ENCODE results near the gene TMEM144.
"Not testable (repeated sequence)": the region's sequence is repeated elsewhere in the genome, so short reads cannot be mapped to it uniquely, and the experiment has no call there.

Gene TMEM144

GRCh38 chr4:158238575-158238974 lies 28.3 kb downstream of the TMEM144 start:
- no peak for DNase-seq

- DNase-seq = no peak
These were observed 28.9 kb downstream of the TMEM144 start for GRCh38 chr4:158239196-158239595.

GRCh38 chr4:158243071-158243470 lies 32.8 kb downstream of the TMEM144 start:
- no peak for DNase-seq

- no peak for DNase-seq
These were observed 40.0 kb downstream of the TMEM144 start for GRCh38 chr4:158250321-158250720.

GRCh38 chr4:158253350-158253980 lies 43.2 kb downstream of the TMEM144 start:
- DNase-seq = peak; percentile 87

GRCh38 chr4:158254292-158254691 lies 44.0 kb downstream of the TMEM144 start:
- DNase-seq = no peak

GRCh38 chr4:158255727-158256324 lies 45.5 kb downstream of the TMEM144 start:
- DNase-seq = peak; percentile 74

- peak; percentile 74 for DNase-seq
These were observed 49.8 kb downstream of the TMEM144 start for GRCh38 chr4:158259955-158260575.

- no peak for DNase-seq
These were observed 51.2 kb downstream of the TMEM144 start for GRCh38 chr4:158261480-158261879.

GRCh38 chr4:158268553-158268952 lies 58.3 kb downstream of the TMEM144 start:
- DNase-seq = no peak

GRCh38 chr4:158274636-158275035 lies 64.3 kb downstream of the TMEM144 start:
- DNase-seq = no peak

- DNase-seq = no peak
These were observed 67.3 kb downstream of the TMEM144 start for GRCh38 chr4:158277558-158277957.

GRCh38 chr4:158279052-158279451 lies 68.8 kb downstream of the TMEM144 start:
- DNase-seq = not testable (repeated sequence)

GRCh38 chr4:158280856-158281255 lies 70.6 kb downstream of the TMEM144 start:
- no peak for DNase-seq

- DNase-seq = no peak
These were observed 72.0 kb downstream of the TMEM144 start for GRCh38 chr4:158282252-158282651.

- no peak for DNase-seq
These were observed 75.3 kb downstream of the TMEM144 start for GRCh38 chr4:158285429-158286216.

- no peak for DNase-seq
These were observed 80.6 kb downstream of the TMEM144 start for GRCh38 chr4:158290912-158291311.

GRCh38 chr4:158291334-158292055 lies 81.2 kb downstream of the TMEM144 start:
- no peak for DNase-seq

GRCh38 chr4:158292156-158292555 lies 81.9 kb downstream of the TMEM144 start:
- no peak for DNase-seq

- no peak for DNase-seq
These were observed 84.8 kb downstream of the TMEM144 start for GRCh38 chr4:158295053-158295452.

GRCh38 chr4:158297866-158298265 lies 87.6 kb downstream of the TMEM144 start:
- DNase-seq = no peak

- DNase-seq = no peak
These were observed 89.2 kb downstream of the TMEM144 start for GRCh38 chr4:158299459-158300007.

GRCh38 chr4:158300012-158300411 lies 89.7 kb downstream of the TMEM144 start:
- no peak for DNase-seq

All from eye (tissue), 1 donor.